Tibial nerve (tissue), 3 donors: Measurements from ENCODE around the gene PRRG4.

ENCODE experiments used
- CTCF ChIP-seq, 5 experiments: fragments of 200-600 bp in 3 of 5; fragments of 450-650 bp in 2 of 5; sonication (generic) in 3 of 5; IDR thresholded peaks; one replicate each; pipeline ENCODE4 v1.5.1; 2016 to 2019; ENCODE audit warnings: antibody characterized with exemption in 5 of 5, mild to moderate bottlenecking in 3 of 5, moderate library complexity in 2 of 5
- POLR2A ChIP-seq, 2 donors: fragments of 450-650 bp; IDR thresholded peaks; one replicate each; pipeline ENCODE4 v1.6.1; 2017; ENCODE audit warnings: antibody characterized with exemption in 2 of 2, mild to moderate bottlenecking in 2 of 2, moderate library complexity in 2 of 2

- TF ChIP-seq CTCF (IDR thresholded peaks at IDR 0.05) (no peak), POLR2A (IDR thresholded peaks at IDR 0.05) (no peak)
Measured at GRCh38 chr11:32905028-32905667, 75.4 kb downstream of the PRRG4 start.
